Stimulated activated CD4-positive, alpha-beta T cell treated with anti-CD3 and anti-CD28 coated beads, TNF-alpha, amount 100 ng/mL, for 24 hours (primary cell): ENCODE data around the gene MPZL2.
"Not testable (repeated sequence)": the region's sequence is repeated elsewhere in the genome, so short reads cannot be mapped to it uniquely, and the experiment has no call there.

ENCODE experiments used
- DNase-seq, 3 experiments: peaks; one replicate each; pipeline ENCODE4 v3.0.0-alpha.2; 2020; ENCODE audit warnings: low read depth in 3 of 3

Gene MPZL2

DNA sequence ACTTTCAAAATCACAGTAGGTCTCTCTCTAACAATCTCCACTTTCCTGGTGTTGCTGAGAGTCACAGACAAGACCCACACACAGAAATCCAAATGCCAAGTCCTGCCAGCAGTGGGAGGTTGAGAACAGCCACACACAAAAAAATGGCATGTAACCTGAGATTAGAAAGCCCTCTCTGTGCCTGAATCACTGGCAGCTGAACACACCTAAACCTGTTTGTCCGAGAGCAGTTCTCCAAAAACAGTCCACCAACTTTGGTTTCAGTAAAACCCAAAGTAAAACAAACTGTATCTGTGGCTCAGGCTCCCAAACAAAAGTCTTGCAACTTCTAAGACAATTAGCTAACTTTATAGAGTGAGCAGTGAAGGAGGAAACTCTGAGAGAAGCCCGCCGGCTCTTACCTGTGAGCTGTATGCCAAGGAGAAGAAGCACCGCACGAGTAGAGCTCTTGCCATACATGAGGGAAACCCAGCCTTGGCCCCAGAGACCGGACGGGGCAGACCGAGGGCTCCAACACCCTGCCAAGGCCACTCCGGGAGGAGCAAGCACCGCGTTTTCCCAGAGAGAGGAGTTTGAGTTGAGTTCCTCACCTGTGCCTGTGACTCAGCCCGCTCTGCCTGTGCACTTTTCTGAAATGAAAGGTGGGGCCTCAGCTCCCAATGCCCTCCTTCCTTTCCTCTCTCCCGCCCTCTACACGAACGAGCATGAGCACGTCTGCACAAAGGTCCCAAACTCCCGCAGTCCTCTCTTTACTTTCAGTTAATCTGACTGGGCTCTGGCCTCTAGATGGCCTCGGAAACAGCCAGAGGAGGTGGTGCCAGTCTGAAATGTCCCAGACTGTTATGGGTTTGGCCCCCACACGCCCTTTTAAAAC is at the start of gene MPZL2:
MPZL2 (minus strand) TSS at position 603 of the 874 bp plus-strand sequence; CDS start at position 459, 144 bp downstream.
- DNase-seq: no peak

DNA sequence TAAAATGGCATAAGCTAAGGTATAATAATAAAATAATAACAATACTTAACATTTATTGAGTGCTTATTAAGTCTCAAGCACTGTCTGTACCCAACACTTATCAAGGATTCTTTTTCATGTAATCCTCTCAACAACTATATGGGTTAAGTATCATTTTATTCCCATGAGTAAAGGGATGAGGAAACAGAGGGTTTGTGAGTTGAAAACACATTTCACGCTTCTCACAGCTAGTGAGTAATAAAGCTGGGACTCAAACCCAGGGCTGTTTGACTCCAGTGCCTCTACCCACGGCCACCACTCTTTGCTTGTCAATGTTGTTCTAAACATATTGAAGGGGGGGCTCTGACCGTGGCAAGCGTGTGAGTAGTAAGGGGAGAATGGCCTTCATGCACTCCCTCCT is 49.1 kb upstream of the MPZL2 start:
- DNase-seq: no peak

DNA sequence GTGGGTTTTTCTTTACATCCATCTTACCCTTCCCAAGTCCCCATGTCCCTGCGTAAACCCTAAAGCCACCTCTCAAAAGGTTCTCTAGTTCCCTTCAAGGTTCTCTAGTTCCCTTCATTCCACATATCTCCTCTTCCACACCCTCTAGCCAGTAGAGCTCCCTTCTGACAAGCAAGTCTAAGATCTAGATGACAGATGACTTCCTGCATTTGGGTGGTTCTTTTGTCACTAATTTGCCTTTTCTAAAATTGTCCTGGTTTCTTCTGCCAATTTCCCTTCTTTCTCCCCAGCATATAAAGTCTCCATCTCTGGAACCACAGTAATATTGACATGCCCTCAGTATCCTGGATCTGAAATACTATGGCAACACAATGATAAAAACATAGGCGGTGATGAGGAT is 48.2 kb upstream of the MPZL2 start:
- DNase-seq: no peak

- no peak for DNase-seq
Observed at GRCh38 chr11:118311518-118311917, 47.4 kb upstream of the MPZL2 start.

DNA sequence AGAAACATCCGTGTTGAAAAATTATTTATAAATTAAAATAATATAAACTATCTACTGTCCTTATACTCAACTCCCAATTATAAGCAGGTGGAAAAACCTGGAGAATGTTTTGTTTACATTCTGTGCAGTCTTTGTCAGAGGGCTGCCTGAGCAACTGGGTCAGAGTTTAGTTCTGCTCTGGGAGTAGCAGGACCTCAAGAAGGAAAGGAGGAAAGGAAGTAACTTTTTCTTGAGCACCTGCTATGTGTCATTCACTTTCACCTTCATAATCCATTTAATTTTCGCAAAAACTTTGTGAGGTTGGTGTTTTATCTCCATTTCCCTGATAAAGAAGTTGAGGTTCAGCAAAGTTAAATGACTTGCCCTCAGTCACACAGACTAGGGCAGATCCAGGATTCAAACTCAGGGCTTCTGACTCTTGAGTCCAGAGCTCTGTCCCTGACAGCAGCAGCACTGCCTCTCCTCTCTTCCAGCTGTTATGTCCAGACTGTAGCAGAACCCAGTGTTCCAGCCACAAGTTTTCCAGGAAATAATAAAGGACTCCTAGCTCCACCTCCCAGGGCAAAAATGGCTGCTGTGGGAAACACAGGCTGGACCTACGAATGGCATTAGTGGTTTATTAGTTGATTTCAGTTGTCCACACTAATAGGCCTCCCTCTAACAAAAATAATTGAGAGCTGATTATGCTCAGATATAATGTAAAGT is 46.8 kb upstream of the MPZL2 start:
- DNase-seq: no peak

GRCh38 chr11:118310271-118310670 is 46.2 kb upstream of the MPZL2 start:
- no peak for DNase-seq

GRCh38 chr11:118308995-118309528 is 45.0 kb upstream of the MPZL2 start:
- not testable (repeated sequence) for DNase-seq

DNA sequence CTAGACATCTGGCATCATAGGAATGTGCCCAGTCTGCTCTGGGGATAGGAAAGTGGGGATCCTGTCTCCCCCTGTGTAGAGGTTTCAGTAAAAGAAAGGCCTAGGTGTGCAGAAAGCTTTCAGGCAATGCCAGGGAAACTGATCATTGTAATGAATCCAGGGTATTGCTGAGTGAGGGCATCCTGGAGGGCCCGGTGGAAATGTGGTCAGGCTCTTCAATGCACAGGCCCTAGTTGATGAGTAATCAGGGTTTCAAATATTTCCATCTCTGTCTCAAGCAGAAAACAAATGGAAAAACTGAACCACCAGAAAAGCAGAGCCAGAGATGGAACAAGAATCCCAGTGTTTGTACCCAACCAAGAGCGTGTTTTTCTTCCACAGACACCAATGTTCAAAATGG is 42.5 kb upstream of the MPZL2 start:
- peak in 1 of 3 experiments; percentile 61 for DNase-seq

- DNase-seq: no peak
Observed at GRCh38 chr11:118305726-118306125, 41.6 kb upstream of the MPZL2 start.

DNA sequence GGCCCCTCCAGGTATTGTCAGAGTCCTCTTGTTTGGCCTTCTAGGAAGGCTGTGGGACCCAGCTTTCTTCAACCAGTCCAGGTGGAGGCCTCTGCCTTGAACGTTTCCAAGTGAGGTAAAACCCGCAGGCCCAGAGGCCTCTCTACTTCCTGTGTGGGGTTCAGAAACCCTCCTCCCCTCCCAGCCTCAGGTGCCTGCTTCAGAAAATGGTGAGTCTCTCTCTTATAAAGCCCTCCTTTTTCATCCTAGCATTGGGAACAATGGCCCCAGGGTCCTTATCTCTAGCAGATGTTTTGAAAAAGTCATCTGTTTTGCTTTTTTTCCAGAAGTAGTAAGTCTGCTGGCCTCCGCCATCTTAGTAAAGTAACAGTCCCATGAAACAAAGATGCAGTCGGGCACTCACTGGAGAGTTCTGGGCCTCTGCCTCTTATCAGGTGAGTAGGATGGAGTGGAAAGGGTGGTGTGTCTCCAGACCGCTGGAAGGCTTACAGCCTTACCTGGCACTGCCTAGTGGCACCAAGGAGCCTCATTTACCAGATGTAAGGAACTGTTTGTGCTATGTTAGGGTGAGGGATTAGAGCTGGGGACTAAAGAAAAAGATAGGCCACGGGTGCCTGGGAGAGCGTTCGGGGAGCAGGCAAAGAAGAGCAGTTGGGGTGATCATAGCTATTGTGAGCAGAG is 40.6 kb upstream of the MPZL2 start, which contains the start of gene CD3E:
CD3E (plus strand) TSS at position 163 of the 681 bp plus-strand sequence; CDS start at position 386, 223 bp downstream.
- peak; percentile 35 to 68 (median 48) for DNase-seq

DNA sequence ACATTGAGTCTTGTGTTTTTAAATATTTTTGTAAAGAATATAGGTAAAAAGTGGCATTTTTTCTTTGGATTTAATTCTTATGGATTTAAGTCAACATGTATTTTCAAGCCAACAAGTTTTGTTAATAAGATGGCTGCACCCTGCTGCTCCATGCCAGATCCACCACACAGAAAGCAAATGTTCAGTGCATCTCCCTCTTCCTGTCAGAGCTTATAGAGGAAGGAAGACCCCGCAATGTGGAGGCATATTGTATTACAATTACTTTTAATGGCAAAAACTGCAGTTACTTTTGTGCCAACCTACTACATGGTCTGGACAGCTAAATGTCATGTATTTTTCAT is 40.1 kb upstream of the MPZL2 start:
- DNase-seq: no peak

DNA sequence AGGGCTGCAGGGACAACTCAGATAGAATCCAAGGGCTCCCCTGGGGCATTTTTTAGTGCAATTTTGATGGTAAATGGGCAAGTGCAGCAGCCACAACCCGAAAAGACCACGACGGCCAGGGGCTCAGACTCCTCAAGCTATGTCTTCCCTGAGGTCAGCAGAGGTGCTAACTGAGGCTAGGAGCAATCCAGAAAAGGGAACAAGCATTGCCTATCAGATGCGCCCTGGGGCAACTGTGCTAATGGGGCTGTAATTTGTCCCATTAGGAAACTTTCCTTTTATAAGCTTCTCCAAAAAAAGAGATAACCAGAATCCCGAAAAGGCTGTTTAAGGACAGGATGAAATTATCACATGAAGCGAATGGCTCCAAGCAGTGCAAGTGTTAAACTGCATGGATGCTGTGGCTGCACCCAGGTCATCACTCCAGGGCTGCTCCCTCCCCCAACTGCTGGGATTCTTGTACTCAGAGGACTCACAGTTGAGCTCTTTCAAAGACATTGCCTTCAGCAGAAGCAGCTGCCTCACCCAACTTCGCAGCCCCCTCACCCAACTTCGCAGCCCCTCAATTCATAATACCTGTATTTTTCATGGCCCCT is 37.6 kb upstream of the MPZL2 start:
- DNase-seq: no peak

- DNase-seq: peak in 2 of 3 experiments; percentile 29 to 37
Observed at GRCh38 chr11:118295815-118296454, 31.8 kb upstream of the MPZL2 start.

GRCh38 chr11:118295199-118295598 is 31.1 kb upstream of the MPZL2 start:
- DNase-seq: no peak

DNA sequence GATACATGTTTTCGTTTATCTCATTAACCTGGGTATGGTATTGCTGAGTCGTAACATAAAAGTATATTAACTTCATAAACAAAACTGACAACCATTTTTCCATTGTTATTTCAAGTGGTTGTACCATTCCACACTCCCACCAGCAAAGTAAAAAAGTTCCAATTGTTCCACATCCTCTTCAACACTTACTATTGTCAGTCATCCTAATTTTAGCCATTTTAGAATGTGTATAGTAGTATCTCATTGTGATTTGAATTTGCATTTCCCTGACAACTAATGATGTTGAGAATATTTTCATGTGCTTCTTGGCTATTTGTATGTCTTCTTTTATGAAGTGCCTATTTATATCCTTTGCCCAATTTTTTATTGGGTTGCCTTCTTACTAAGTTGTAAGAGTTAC is 30.0 kb upstream of the MPZL2 start:
- no peak for DNase-seq

GRCh38 chr11:118291477-118292135 is 27.5 kb upstream of the MPZL2 start:
- DNase-seq: no peak

- DNase-seq: no peak
Observed at GRCh38 chr11:118290923-118291322, 26.8 kb upstream of the MPZL2 start.

- no peak for DNase-seq
Observed at GRCh38 chr11:118289401-118289800, 25.3 kb upstream of the MPZL2 start.

DNA sequence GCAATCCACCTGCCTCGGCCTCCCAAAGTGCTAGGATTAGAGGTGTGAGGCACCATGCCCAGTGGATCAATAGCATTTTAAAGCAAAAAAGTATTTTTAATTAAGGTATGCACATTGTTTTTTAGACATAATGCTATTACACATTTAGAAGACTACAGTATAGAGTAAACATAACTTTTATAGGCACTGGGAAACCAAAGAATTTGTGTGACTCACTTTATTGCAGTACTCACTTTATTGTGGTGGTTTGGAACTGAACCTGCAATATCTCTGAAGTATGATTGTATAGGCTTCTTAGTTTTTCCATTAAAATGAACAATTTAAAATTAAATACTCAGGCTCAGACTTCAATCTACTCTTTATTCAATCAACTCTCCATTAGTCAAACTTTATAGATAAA is 22.9 kb upstream of the MPZL2 start:
- DNase-seq: no peak

DNA sequence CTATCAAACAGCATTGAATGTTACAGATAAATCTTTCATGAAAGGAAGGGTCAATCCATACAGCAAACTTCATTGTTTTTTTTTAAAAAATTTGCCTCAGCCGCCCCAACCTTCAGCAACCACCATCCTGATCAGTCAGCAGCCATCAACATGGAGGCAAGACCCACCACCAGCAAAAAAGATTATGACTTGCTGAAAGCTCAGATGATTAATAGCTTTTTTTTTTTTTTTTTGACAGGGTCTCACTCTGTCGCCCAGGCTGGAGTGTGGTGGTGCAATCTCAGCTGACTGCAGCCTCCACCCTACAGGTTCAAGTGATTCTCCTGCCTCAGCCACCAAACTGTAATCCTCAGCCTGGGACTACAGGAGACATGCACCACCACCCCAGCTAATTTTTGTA is 22.4 kb upstream of the MPZL2 start:
- no peak for DNase-seq
